Activated naive CD8-positive, alpha-beta T cell treated with anti-CD3 and anti-CD28 coated beads, Interleukin-2, amount 50 U/mL, for 24 hours (primary cell): ENCODE results near the gene USP53.
"Not testable (repeated sequence)": the region's sequence is repeated elsewhere in the genome, so short reads cannot be mapped to it uniquely, and the experiment has no call there.

Experiments used
- ATAC-seq: fragments of 150-1000 bp; cut with Tn5 transposase; one replicate; pipeline ENCODE4 v1.10.0; 2021
- DNase-seq: peaks from one replicate; pipeline ENCODE4 v3.0.0; 2021
- H3K27ac Mint-ChIP-seq: one replicate; pipeline ENCODE4 v1.8.0; 2021; ENCODE audit warnings: mild to moderate bottlenecking, mixed read lengths
- H3K27me3 Mint-ChIP-seq: one replicate; pipeline ENCODE4 v1.8.0; 2021; ENCODE audit warnings: mixed read lengths
- H3K36me3 Mint-ChIP-seq: one replicate; pipeline ENCODE4 v1.8.0; 2021; ENCODE audit warnings: low read depth, mixed read lengths
- H3K4me1 Mint-ChIP-seq: one replicate; pipeline ENCODE4 v1.8.0; 2021; ENCODE audit warnings: mixed read lengths
- H3K4me3 Mint-ChIP-seq: one replicate; pipeline ENCODE4 v1.8.0; 2021; ENCODE audit warnings: mild to moderate bottlenecking, moderate library complexity, mixed read lengths
- H3K9me3 Mint-ChIP-seq: one replicate; pipeline ENCODE4 v1.8.0; 2021; ENCODE audit warnings: mixed read lengths

The USP53 gene

GRCh38 chr4:119302073-119302832 is 89.7 kb downstream of the USP53 start:
- H3K27ac Mint-ChIP-seq = peak overlapping the region; percentile 6
- no peaks in the 10 kb centered on the region for H3K27me3 Mint-ChIP-seq
- H3K9me3 Mint-ChIP-seq = no peaks in the 10 kb centered on the region
- H3K4me1 Mint-ChIP-seq = peaks cover 25% of the 10 kb centered on the region
- ATAC-seq (no peak), DNase-seq (no peak)
- peaks cover 29% of the 10 kb centered on the region for H3K36me3 Mint-ChIP-seq
- no peak overlapping the region for H3K4me3 Mint-ChIP-seq

GRCh38 chr4:119303587-119304305 is 91.2 kb downstream of the USP53 start:
- H3K27me3 Mint-ChIP-seq = no peaks in the 10 kb centered on the region
- DNase-seq (no peak), ATAC-seq (no peak)
- peaks cover 18% of the 10 kb centered on the region for H3K36me3 Mint-ChIP-seq
- H3K27ac Mint-ChIP-seq = no peak overlapping the region
- peaks cover 17% of the 10 kb centered on the region for H3K4me1 Mint-ChIP-seq
- no peak overlapping the region for H3K4me3 Mint-ChIP-seq
- H3K9me3 Mint-ChIP-seq = no peaks in the 10 kb centered on the region

- DNase-seq (no peak), ATAC-seq (no peak)
- no peaks in the 10 kb centered on the region for H3K27me3 Mint-ChIP-seq
- H3K4me1 Mint-ChIP-seq = peaks cover 12% of the 10 kb centered on the region
- no peak overlapping the region for H3K27ac Mint-ChIP-seq
- peaks cover 11% of the 10 kb centered on the region for H3K36me3 Mint-ChIP-seq
- H3K9me3 Mint-ChIP-seq = no peaks in the 10 kb centered on the region
- H3K4me3 Mint-ChIP-seq = no peak overlapping the region
Measured at GRCh38 chr4:119304431-119304830, 91.9 kb downstream of the USP53 start.

GRCh38 chr4:119307606-119308005 is 95.1 kb downstream of the USP53 start:
- H3K27ac Mint-ChIP-seq = no peak overlapping the region
- no peaks in the 10 kb centered on the region for H3K4me1 Mint-ChIP-seq

GRCh38 chr4:119310826-119311225 is 98.3 kb downstream of the USP53 start:
- no peaks in the 10 kb centered on the region for H3K4me1 Mint-ChIP-seq
- ATAC-seq (no peak), DNase-seq (no peak)
- no peaks in the 10 kb centered on the region for H3K36me3 Mint-ChIP-seq
- H3K27me3 Mint-ChIP-seq = peaks cover 4% of the 10 kb centered on the region
- H3K4me3 Mint-ChIP-seq = no peak overlapping the region
- no peaks in the 10 kb centered on the region for H3K9me3 Mint-ChIP-seq
- H3K27ac Mint-ChIP-seq = no peak overlapping the region

More at GRCh38 chr4:119307606-119308005, 95.1 kb downstream of the USP53 start:
- no peak overlapping the region for H3K4me3 Mint-ChIP-seq
- no peak for DNase-seq
- H3K27me3 Mint-ChIP-seq = peaks cover 2% of the 10 kb centered on the region
- H3K36me3 Mint-ChIP-seq = no peaks in the 10 kb centered on the region
- no peak for ATAC-seq
- no peaks in the 10 kb centered on the region for H3K9me3 Mint-ChIP-seq

- H3K4me3 Mint-ChIP-seq = no peak overlapping the region
- H3K9me3 Mint-ChIP-seq = no peaks in the 10 kb centered on the region
- no peak overlapping the region for H3K27ac Mint-ChIP-seq
- H3K36me3 Mint-ChIP-seq = no peaks in the 10 kb centered on the region
- DNase-seq = no peak
- ATAC-seq = no peak
- no peaks in the 10 kb centered on the region for H3K4me1 Mint-ChIP-seq
- peaks cover 4% of the 10 kb centered on the region for H3K27me3 Mint-ChIP-seq
Measured at GRCh38 chr4:119313237-119313636, 100.7 kb downstream of the USP53 start.

GRCh38 chr4:119314356-119314755 is 101.8 kb downstream of the USP53 start:
- Mint-ChIP-seq H3K27me3 (peaks cover 4% of the 10 kb centered on the region), H3K4me1 (no peaks in the 10 kb centered on the region), H3K27ac (no peak overlapping the region), H3K4me3 (no peak overlapping the region), H3K9me3 (no peaks in the 10 kb centered on the region), H3K36me3 (no peaks in the 10 kb centered on the region)
- DNase-seq = no peak
- ATAC-seq = peak; percentile 52

- Mint-ChIP-seq H3K9me3 (no peaks in the 10 kb centered on the region), H3K27ac (no peak overlapping the region), H3K36me3 (no peaks in the 10 kb centered on the region), H3K4me1 (no peaks in the 10 kb centered on the region), H3K4me3 (no peak overlapping the region), H3K27me3 (peaks cover 4% of the 10 kb centered on the region)
- no peak for ATAC-seq
- no peak for DNase-seq
Measured at GRCh38 chr4:119315036-119315435, 102.5 kb downstream of the USP53 start.

- no peaks in the 10 kb centered on the region for H3K36me3 Mint-ChIP-seq
- no peak overlapping the region for H3K27ac Mint-ChIP-seq
- no peak for DNase-seq
- peaks cover 4% of the 10 kb centered on the region for H3K27me3 Mint-ChIP-seq
- H3K4me3 Mint-ChIP-seq = no peak overlapping the region
- H3K4me1 Mint-ChIP-seq = no peaks in the 10 kb centered on the region
- no peak for ATAC-seq
- H3K9me3 Mint-ChIP-seq = no peaks in the 10 kb centered on the region
Measured at GRCh38 chr4:119317990-119318389, 105.5 kb downstream of the USP53 start.

- H3K27ac Mint-ChIP-seq = no peak within 1 kb of the TSS
- no peak within 1 kb of the TSS for H3K4me3 Mint-ChIP-seq
- H3K4me1 Mint-ChIP-seq = no peaks in the 10 kb centered on the region
- DNase-seq (no peak), ATAC-seq (no peak)
- H3K9me3 Mint-ChIP-seq = no peaks in the 10 kb centered on the region
- peaks cover 2% of the 10 kb centered on the region for H3K27me3 Mint-ChIP-seq
- H3K36me3 Mint-ChIP-seq = no peaks in the 10 kb centered on the region
Measured at GRCh38 chr4:119321921-119322687, 109.6 kb downstream of the USP53 start, which contains the start of gene FABP2. FABP2 (minus strand) TSS chr4:119322138; CDS start chr4:119322102, 36 bp downstream.

GRCh38 chr4:119328695-119329094 is 116.2 kb downstream of the USP53 start:
- H3K27ac Mint-ChIP-seq = no peak overlapping the region
- H3K4me3 Mint-ChIP-seq = no peak overlapping the region
- no peak for ATAC-seq
- no peaks in the 10 kb centered on the region for H3K9me3 Mint-ChIP-seq
- H3K4me1 Mint-ChIP-seq = no peaks in the 10 kb centered on the region
- no peaks in the 10 kb centered on the region for H3K36me3 Mint-ChIP-seq
- DNase-seq = no peak
- no peaks in the 10 kb centered on the region for H3K27me3 Mint-ChIP-seq

GRCh38 chr4:119329835-119330620 is 117.5 kb downstream of the USP53 start:
- Mint-ChIP-seq H3K36me3 (no peaks in the 10 kb centered on the region), H3K27ac (no peak overlapping the region), H3K4me1 (no peaks in the 10 kb centered on the region), H3K4me3 (no peak overlapping the region), H3K9me3 (no peaks in the 10 kb centered on the region), H3K27me3 (no peaks in the 10 kb centered on the region)
- no peak for ATAC-seq
- DNase-seq = no peak

GRCh38 chr4:119336332-119336979 is 123.9 kb downstream of the USP53 start:
- H3K4me1 Mint-ChIP-seq, DNase-seq, H3K27ac Mint-ChIP-seq, H3K36me3 Mint-ChIP-seq, ATAC-seq, H3K9me3 Mint-ChIP-seq, H3K4me3 Mint-ChIP-seq, H3K27me3 Mint-ChIP-seq: not testable (repeated sequence)

GRCh38 chr4:119337010-119337409 is 124.5 kb downstream of the USP53 start:
- no peak overlapping the region for H3K4me3 Mint-ChIP-seq
- no peaks in the 10 kb centered on the region for H3K9me3 Mint-ChIP-seq
- H3K27ac Mint-ChIP-seq = no peak overlapping the region
- no peaks in the 10 kb centered on the region for H3K27me3 Mint-ChIP-seq
- no peaks in the 10 kb centered on the region for H3K4me1 Mint-ChIP-seq
- ATAC-seq = no peak
- no peak for DNase-seq
- H3K36me3 Mint-ChIP-seq = no peaks in the 10 kb centered on the region
